Activated CD4-positive, alpha-beta memory T cell treated with anti-CD3 and anti-CD28 coated beads for 36 hours (primary cell): ENCODE measurements around the gene LSM10. TPM values are rescaled to one million over a fixed set of nuclear protein-coding genes. Genes with fewer than 3 reads are reported as not detected.
A peak's percentile ranks its signal among the peaks of the same experiment; 100 is the strongest.

Experiments used
- CTCF ChIA-PET: fragments of 350-600 bp; sonication (Branson Sonifier 250); formaldehyde crosslinking; loops from one replicate; lab custom pipeline; 2021; ENCODE audit warnings: antibody characterized with exemption, inconsistent platforms; lab: Charles Lee
- POLR2A ChIA-PET: fragments of 350-600 bp; sonication (Branson Sonifier 250); formaldehyde crosslinking; loops from one replicate; lab custom pipeline; 2021; ENCODE audit warnings: antibody characterized with exemption; lab: Charles Lee
- DNase-seq: peaks from one replicate; pipeline ENCODE4 v3.0.0-alpha.2; 2020
- H3K27ac Mint-ChIP-seq: one replicate; pipeline ENCODE4 v1.8.0; 2021; ENCODE audit warnings: mixed read lengths
- H3K27me3 Mint-ChIP-seq: one replicate; pipeline ENCODE4 v1.8.0; 2021; ENCODE audit warnings: mixed read lengths
- H3K36me3 Mint-ChIP-seq: one replicate; pipeline ENCODE4 v1.8.0; 2021; ENCODE audit warnings: mixed read lengths
- H3K4me1 Mint-ChIP-seq: one replicate; pipeline ENCODE4 v1.8.0; 2021; ENCODE audit warnings: low read depth, mixed read lengths
- H3K4me3 Mint-ChIP-seq: one replicate; pipeline ENCODE4 v1.8.0; 2021; ENCODE audit warnings: mild to moderate bottlenecking, mixed read lengths
- H3K9me3 Mint-ChIP-seq: one replicate; pipeline ENCODE4 v1.8.0; 2021; ENCODE audit warnings: mixed read lengths
- intact Hi-C: fragments of 100-400 bp; cut with micrococcal nuclease; formaldehyde crosslinking; loops from one replicate; pipeline ENCODE4 v1.15.1; 2023
- total RNA-seq, 2 experiments: library from RNA; stranded (reverse); gene quantifications; one replicate each; pipeline ENCODE4 v1.2.3, GENCODE V29; 2021

The LSM10 gene
- total RNA-seq, result 10 to 100 TPM; 46.0 to 47.0 TPM

DNA sequence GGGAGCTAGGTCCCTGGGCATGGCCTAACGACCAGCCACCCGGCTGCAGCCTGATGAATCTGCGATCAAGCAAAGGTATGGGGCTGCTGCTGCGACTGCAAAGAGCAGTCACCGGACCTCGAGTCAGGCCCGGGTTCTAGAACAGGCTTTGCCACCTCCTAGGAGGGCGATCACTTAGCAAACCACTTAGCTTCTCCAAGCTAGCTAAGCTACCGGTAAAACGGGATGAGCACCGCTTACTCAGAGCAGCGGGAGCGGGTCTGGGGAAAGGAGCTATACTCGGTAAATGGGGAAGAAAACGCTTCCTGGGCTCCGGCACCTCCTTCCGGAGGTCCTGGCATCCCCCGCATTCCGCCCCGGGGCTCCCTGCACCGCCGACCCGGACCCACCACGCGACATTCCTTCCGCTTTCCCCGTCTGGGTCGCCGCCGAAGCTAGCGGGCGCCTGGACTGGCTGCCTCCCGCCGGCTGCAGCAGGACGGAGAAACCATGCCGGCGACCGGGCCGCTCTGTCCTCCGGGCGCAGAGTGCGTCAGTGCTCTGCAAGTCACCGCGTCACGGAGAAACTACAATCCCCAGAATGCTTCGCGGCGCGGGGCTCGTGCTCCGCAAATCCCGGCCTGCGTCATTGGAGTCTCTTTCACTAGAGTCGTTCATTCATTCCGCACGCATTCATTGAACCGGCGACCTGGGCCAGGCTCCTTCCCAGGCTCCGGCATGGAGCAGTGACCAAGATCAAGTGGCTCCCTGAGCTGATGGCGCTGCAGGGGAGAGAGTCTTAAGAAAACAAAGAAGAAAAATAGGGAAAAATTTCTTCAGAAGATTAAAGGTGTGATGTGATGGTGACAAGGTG is at the start of gene LSM10:
Gene LSM10 (minus strand): TSS at position 531 of the 853 bp plus-strand sequence. CDS start 3,779 bp downstream, outside the sequence.
- ChIA-PET CTCF (interaction anchor here (1.0 to 3.5 kb wide), 7 partner anchors 11 to 249 kb away, joined by 3 to 20 read pairs (median 5); partner anchors contain the start of genes STK40 and TRAPPC3), POLR2A (interaction anchor here (1.0 to 3.5 kb wide), 11 partner anchors 10 to 1074 kb away, joined by 3 to 84 read pairs (median 4); partner anchors contain the start of genes AGO3, MRPS15, OSCP1 and STK40)
- peak; percentile 95 for DNase-seq
- H3K4me1 Mint-ChIP-seq, result peaks cover 28% of the 10 kb centered on the region
- peak within 1 kb of the TSS; percentile 98 for H3K4me3 Mint-ChIP-seq
- H3K36me3 Mint-ChIP-seq, result peaks cover 11% of the 10 kb centered on the region
- peak within 1 kb of the TSS; percentile 84 for H3K27ac Mint-ChIP-seq
- no peaks in the 10 kb centered on the region for H3K9me3 Mint-ChIP-seq
- no peaks in the 10 kb centered on the region for H3K27me3 Mint-ChIP-seq
- intact Hi-C loops, result loop anchor here (1.0 kb wide), 2 partner anchors 11 to 15 kb away; no protein-coding TSS in a partner anchor

- CTCF ChIA-PET, result interaction anchor here (1.0 kb wide), 1 partner anchor 69 kb away, joined by 3 read pairs; no protein-coding TSS in a partner anchor
- intact Hi-C loops, result no loop called here
Measured at GRCh38 chr1:36447450-36447849, 49.7 kb upstream of the LSM10 start.

DNA sequence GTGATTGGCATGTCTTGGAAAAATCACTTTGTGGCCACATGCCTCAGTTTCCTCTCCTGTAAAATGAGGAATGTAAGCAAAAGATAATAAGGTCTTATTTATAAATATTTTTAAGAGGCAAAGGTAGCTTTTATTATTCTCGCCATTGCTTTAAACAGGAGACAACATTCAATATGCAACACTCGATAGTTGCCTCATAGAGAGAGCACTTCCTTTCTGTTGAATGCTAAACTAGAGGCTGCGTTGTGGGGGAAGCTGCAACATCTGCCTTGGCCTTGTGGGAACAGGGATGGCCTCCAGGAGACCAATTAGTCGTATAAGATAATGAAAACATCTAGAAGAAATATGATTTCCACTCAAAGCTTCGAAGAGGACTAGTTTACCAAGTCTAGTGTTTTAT is 49.0 kb upstream of the LSM10 start:
- no peak overlapping the region for H3K27ac Mint-ChIP-seq
- ChIA-PET POLR2A (no interaction called here), CTCF (interaction anchor here (0.6 to 1.1 kb wide), 4 partner anchors 15 to 578 kb away, joined by 3 to 5 read pairs (median 4); no protein-coding TSS in a partner anchor)
- intact Hi-C loops, result loop anchor here (1.0 kb wide), 1 partner anchor 28 kb away; no protein-coding TSS in a partner anchor
- no peak for DNase-seq
- H3K9me3 Mint-ChIP-seq, result no peaks in the 10 kb centered on the region
- no peaks in the 10 kb centered on the region for H3K27me3 Mint-ChIP-seq
- no peaks in the 10 kb centered on the region for H3K36me3 Mint-ChIP-seq
- H3K4me3 Mint-ChIP-seq, result no peak overlapping the region
- H3K4me1 Mint-ChIP-seq, result peaks cover 14% of the 10 kb centered on the region

More at GRCh38 chr1:36447450-36447849, 49.7 kb upstream of the LSM10 start:
- no peaks in the 10 kb centered on the region for H3K9me3 Mint-ChIP-seq
- no peak for DNase-seq
- H3K27ac Mint-ChIP-seq, result no peak overlapping the region
- POLR2A ChIA-PET, result no interaction called here
- no peaks in the 10 kb centered on the region for H3K36me3 Mint-ChIP-seq
- no peaks in the 10 kb centered on the region for H3K27me3 Mint-ChIP-seq
- H3K4me3 Mint-ChIP-seq, result no peak overlapping the region
- peaks cover 14% of the 10 kb centered on the region for H3K4me1 Mint-ChIP-seq

GRCh38 chr1:36446271-36446670 is 48.6 kb upstream of the LSM10 start:
- intact Hi-C loops, result loop anchor here (1.0 kb wide), 1 partner anchor 28 kb away; no protein-coding TSS in a partner anchor

GRCh38 chr1:36443297-36443696 is 45.6 kb upstream of the LSM10 start:
- Mint-ChIP-seq H3K4me3 (no peak overlapping the region), H3K27ac (no peak overlapping the region), H3K9me3 (no peaks in the 10 kb centered on the region), H3K36me3 (no peaks in the 10 kb centered on the region), H3K4me1 (no peaks in the 10 kb centered on the region), H3K27me3 (no peaks in the 10 kb centered on the region)
- CTCF ChIA-PET, result interaction anchor here (0.6 kb wide), 1 partner anchor 21 kb away, joined by 3 read pairs; no protein-coding TSS in a partner anchor
- POLR2A ChIA-PET, result interaction anchor here (0.6 kb wide), 1 partner anchor 42 kb away, joined by 3 read pairs; no protein-coding TSS in a partner anchor
- DNase-seq, result no peak
- intact Hi-C loops, result no loop called here

More at GRCh38 chr1:36446271-36446670, 48.6 kb upstream of the LSM10 start:
- ChIA-PET CTCF (interaction anchor here (0.6 to 1.1 kb wide), 4 partner anchors 16 to 577 kb away, joined by 3 to 5 read pairs (median 4); no protein-coding TSS in a partner anchor), POLR2A (no interaction called here)
- Mint-ChIP-seq H3K36me3 (no peaks in the 10 kb centered on the region), H3K27me3 (no peaks in the 10 kb centered on the region), H3K9me3 (no peaks in the 10 kb centered on the region), H3K4me3 (no peak overlapping the region), H3K4me1 (peaks cover 10% of the 10 kb centered on the region), H3K27ac (no peak overlapping the region)
- DNase-seq, result peak; percentile 48

DNA sequence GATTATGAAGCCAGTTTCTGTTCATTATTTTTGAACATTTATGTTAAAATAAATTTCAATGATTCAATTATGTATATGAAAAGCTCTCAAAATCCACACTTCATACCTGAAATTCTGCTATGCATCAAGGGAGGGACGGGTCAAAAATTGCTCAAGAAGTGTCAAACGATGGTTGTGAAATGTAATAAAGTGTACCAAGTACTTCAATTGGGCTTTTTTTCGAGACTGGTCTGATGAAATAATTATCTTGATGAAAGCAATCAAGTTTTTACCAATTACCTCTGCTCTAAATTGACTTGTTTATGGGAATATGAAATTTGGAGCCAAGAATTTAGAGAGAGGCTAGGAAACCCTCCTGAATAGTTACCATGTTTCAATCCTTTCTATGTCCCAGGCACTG is 44.6 kb upstream of the LSM10 start:
- Mint-ChIP-seq H3K36me3 (no peaks in the 10 kb centered on the region), H3K9me3 (no peaks in the 10 kb centered on the region), H3K4me3 (no peak overlapping the region), H3K27me3 (no peaks in the 10 kb centered on the region), H3K27ac (no peak overlapping the region), H3K4me1 (no peaks in the 10 kb centered on the region)
- POLR2A ChIA-PET, result no interaction called here
- CTCF ChIA-PET, result no interaction called here
- DNase-seq, result no peak
- intact Hi-C loops, result no loop called here

GRCh38 chr1:36440646-36441045 is 42.9 kb upstream of the LSM10 start:
- Mint-ChIP-seq H3K9me3 (no peaks in the 10 kb centered on the region), H3K36me3 (no peaks in the 10 kb centered on the region), H3K27me3 (no peaks in the 10 kb centered on the region), H3K4me1 (no peaks in the 10 kb centered on the region), H3K4me3 (no peak overlapping the region), H3K27ac (no peak overlapping the region)
- ChIA-PET CTCF (no interaction called here), POLR2A (no interaction called here)
- intact Hi-C loops, result no loop called here
- DNase-seq, result no peak

GRCh38 chr1:36440044-36440443 is 42.3 kb upstream of the LSM10 start:
- H3K4me1 Mint-ChIP-seq, result no peaks in the 10 kb centered on the region
- ChIA-PET POLR2A (no interaction called here), CTCF (no interaction called here)
- H3K36me3 Mint-ChIP-seq, result no peaks in the 10 kb centered on the region
- no peak for DNase-seq
- H3K9me3 Mint-ChIP-seq, result no peaks in the 10 kb centered on the region
- no peaks in the 10 kb centered on the region for H3K27me3 Mint-ChIP-seq
- H3K4me3 Mint-ChIP-seq, result no peak overlapping the region
- intact Hi-C loops, result no loop called here
- no peak overlapping the region for H3K27ac Mint-ChIP-seq

DNA sequence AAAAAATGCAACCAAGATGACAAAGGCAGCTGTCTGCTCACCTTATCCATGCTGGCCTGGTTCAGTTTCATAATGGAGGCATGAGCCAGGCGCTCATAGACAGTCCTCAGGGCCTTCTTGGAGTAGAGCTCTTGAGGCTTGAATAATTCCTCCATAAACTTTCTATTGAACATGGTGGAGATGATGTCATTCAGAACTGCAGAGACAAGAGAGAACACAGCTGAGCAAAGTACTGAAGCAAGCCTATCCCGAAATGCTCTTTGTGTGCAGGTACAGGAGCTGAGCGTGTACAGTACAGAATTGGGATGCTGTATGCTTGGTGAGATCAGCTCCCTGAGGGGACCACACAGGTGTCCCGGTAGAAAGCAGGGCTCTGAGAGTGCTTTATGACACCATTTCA is 41.0 kb upstream of the LSM10 start:
- intact Hi-C loops, result no loop called here
- H3K4me3 Mint-ChIP-seq, result no peak overlapping the region
- H3K27ac Mint-ChIP-seq, result no peak overlapping the region
- H3K4me1 Mint-ChIP-seq, result no peaks in the 10 kb centered on the region
- no peaks in the 10 kb centered on the region for H3K9me3 Mint-ChIP-seq
- H3K27me3 Mint-ChIP-seq, result no peaks in the 10 kb centered on the region
- CTCF ChIA-PET, result no interaction called here
- no peaks in the 10 kb centered on the region for H3K36me3 Mint-ChIP-seq
- DNase-seq, result no peak
- POLR2A ChIA-PET, result interaction anchor here (0.6 kb wide), 1 partner anchor 252 kb away, joined by 3 read pairs; no protein-coding TSS in a partner anchor

GRCh38 chr1:36436821-36437220 is 39.1 kb upstream of the LSM10 start:
- H3K27me3 Mint-ChIP-seq, result no peaks in the 10 kb centered on the region
- ChIA-PET POLR2A (no interaction called here), CTCF (interaction anchor here (1.0 kb wide), 1 partner anchor 12 kb away, joined by 3 read pairs; no protein-coding TSS in a partner anchor)
- no peak for DNase-seq
- no peaks in the 10 kb centered on the region for H3K4me1 Mint-ChIP-seq
- no peak overlapping the region for H3K27ac Mint-ChIP-seq
- intact Hi-C loops, result no loop called here
- H3K36me3 Mint-ChIP-seq, result no peaks in the 10 kb centered on the region
- H3K4me3 Mint-ChIP-seq, result no peak overlapping the region
- H3K9me3 Mint-ChIP-seq, result no peaks in the 10 kb centered on the region

GRCh38 chr1:36433102-36433501 is 35.4 kb upstream of the LSM10 start:
- H3K9me3 Mint-ChIP-seq, result no peaks in the 10 kb centered on the region
- DNase-seq, result no peak
- H3K36me3 Mint-ChIP-seq, result no peaks in the 10 kb centered on the region
- H3K4me1 Mint-ChIP-seq, result no peaks in the 10 kb centered on the region
- H3K27ac Mint-ChIP-seq, result no peak overlapping the region
- no peak overlapping the region for H3K4me3 Mint-ChIP-seq
- CTCF ChIA-PET, result no interaction called here
- POLR2A ChIA-PET, result no interaction called here
- intact Hi-C loops, result no loop called here
- no peaks in the 10 kb centered on the region for H3K27me3 Mint-ChIP-seq

DNA sequence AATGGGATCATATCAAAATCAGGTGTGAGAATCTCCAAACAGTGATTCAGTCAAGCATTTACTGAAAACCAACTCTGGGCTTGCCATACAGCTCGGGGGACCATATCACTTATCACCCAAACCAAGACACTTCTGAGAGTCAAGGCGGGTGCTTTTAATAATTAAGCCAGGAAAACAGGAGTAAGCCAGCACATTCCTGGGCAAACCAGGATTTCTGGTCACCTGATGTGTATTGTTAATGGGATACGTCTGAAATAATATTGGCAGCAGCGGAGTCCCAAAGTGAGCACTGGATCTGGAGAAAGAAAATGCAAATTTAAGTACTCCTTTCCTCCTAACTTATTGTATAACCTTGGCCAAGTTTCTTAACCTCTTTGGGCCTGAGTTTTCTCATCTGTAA is 34.9 kb upstream of the LSM10 start:
- intact Hi-C loops, result no loop called here
- Mint-ChIP-seq H3K4me1 (no peaks in the 10 kb centered on the region), H3K27ac (no peak overlapping the region), H3K27me3 (no peaks in the 10 kb centered on the region), H3K9me3 (no peaks in the 10 kb centered on the region), H3K36me3 (no peaks in the 10 kb centered on the region), H3K4me3 (no peak overlapping the region)
- ChIA-PET CTCF (no interaction called here), POLR2A (no interaction called here)
- no peak for DNase-seq
